HCT116 (cell line): ENCODE data around the gene HIP1. TPM values are rescaled to one million over a fixed set of nuclear protein-coding genes. Genes with fewer than 3 reads are reported as not detected.

Source experiments
- ATAC-seq: fragments of 200-7000 bp; cut with Tn5 transposase; 2 replicates; pipeline ENCODE4 v1.9.1; 2020; ENCODE audit warnings: mild to moderate bottlenecking, moderate library complexity
- BruUV-seq: library from RNA; stranded (reverse); fragments of 400-500 nt; replicated peaks from 2 replicates; lab custom pipeline; 2021; lab: Mats Ljungman, UMichigan
- CTCF ChIA-PET: fragments of 300-600 bp; sonication (Branson Sonifier 250); formaldehyde crosslinking; loops from one replicate; lab custom pipeline; 2021; ENCODE audit warnings: antibody characterized with exemption; lab: Charles Lee
- POLR2A ChIA-PET: fragments of 300-600, 350-600 bp; sonication (Branson Sonifier 250); formaldehyde crosslinking; loops from one replicate; lab custom pipeline; 2021; ENCODE audit warnings: antibody characterized with exemption; lab: Charles Lee
- RAD21 ChIA-PET, 2 experiments: fragments of 300-600 bp; sonication (Branson Sonifier 250); formaldehyde crosslinking; loops; one replicate each; lab custom pipeline; 2023; ENCODE audit warnings: low total read pairs in 2 of 2; ENCODE audit not compliant: uncharacterized antibody in 2 of 2, unreplicated experiment in 2 of 2, low non-redundant PET in 1 of 2; lab: Charles Lee
- DNase-seq: peaks from one replicate; pipeline ENCODE4 v3.0.0-alpha.2; 2010; ENCODE audit warnings: low read depth, low spot score
- H2AFZ ChIP-seq: fragments of 200-600 bp; shearing (Covaris generic), sonication (generic); 2 replicates; pipeline ENCODE4 v1.6.1; 2017; ENCODE audit warnings: low read depth, mixed run types, mixed read lengths, antibody characterized with exemption, low read length; ENCODE audit not compliant: poor library complexity, severe bottlenecking
- H3K27ac ChIP-seq: 2 replicates; pipeline ENCODE4 v1.5.1; 2012; ENCODE audit warnings: low read depth, low read length
- H3K27me3 ChIP-seq: fragments of 200-600 bp; sonication (generic); 2 replicates; pipeline ENCODE4 v1.6.1; 2016; ENCODE audit warnings: mixed run types, low read length, mixed read lengths; ENCODE audit not compliant: insufficient read depth
- H3K36me3 ChIP-seq, 2 experiments: fragments of 200-500 bp in 1 of 2; fragments of 200-600 bp in 1 of 2; sonication (Bioruptor generic) in 1 of 2; sonication (generic) in 1 of 2; 2 replicates each; pipeline versions ENCODE4 v1.5.1 to v1.6.1; 2014 to 2016; ENCODE audit warnings: low read length in 2 of 2, inconsistent platforms in 1 of 2, mixed read lengths in 1 of 2, mixed run types in 1 of 2; ENCODE audit not compliant: insufficient read depth in 2 of 2, control insufficient read depth in 1 of 2
- H3K4me1 ChIP-seq, 2 experiments: fragments of 200-600 bp in 1 of 2; sonication (generic) in 1 of 2; 2 replicates each; pipeline versions ENCODE4 v1.5.1 to v1.6.1; 2012 to 2017; ENCODE audit warnings: low read length in 2 of 2, inconsistent platforms in 1 of 2, mild to moderate bottlenecking in 1 of 2, mixed read lengths in 1 of 2, mixed run types in 1 of 2, moderate library complexity in 1 of 2; ENCODE audit not compliant: insufficient read depth in 2 of 2, control insufficient read depth in 1 of 2
- H3K4me2 ChIP-seq: fragments of 200-600 bp; sonication (generic); 2 replicates; pipeline ENCODE4 v1.6.1; 2017; ENCODE audit warnings: mixed run types, low read length, mixed read lengths
- H3K4me3 ChIP-seq, 2 experiments: fragments of 200-600 bp in 1 of 2; sonication (generic) in 1 of 2; replicated peaks in 1 of 2; 2 replicates each; pipeline ENCODE4 v1.5.1; 2011 to 2016; ENCODE audit warnings: low read length in 2 of 2, control low read depth in 1 of 2, low read depth in 1 of 2, mild to moderate bottlenecking in 1 of 2, mixed read lengths in 1 of 2, mixed run types in 1 of 2
- H3K79me2 ChIP-seq: fragments of 200-600 bp; sonication (generic); 2 replicates; pipeline ENCODE4 v1.6.1; 2017; ENCODE audit warnings: mild to moderate bottlenecking, mixed run types, low read length, moderate library complexity, mixed read lengths; ENCODE audit not compliant: insufficient read depth
- H3K9ac ChIP-seq: fragments of 200-600 bp; sonication (generic); 2 replicates; pipeline ENCODE4 v1.6.1; 2016; ENCODE audit warnings: low read length, mixed read lengths
- H3K9me2 ChIP-seq: fragments of 200-600 bp; sonication (generic), shearing (Covaris generic); 2 replicates; pipeline ENCODE4 v1.6.1; 2017; ENCODE audit warnings: mixed run types, mild to moderate bottlenecking, moderate library complexity; ENCODE audit not compliant: insufficient read depth
- H3K9me3 ChIP-seq, 2 experiments: fragments of 200-500 bp in 1 of 2; fragments of 200-600 bp in 1 of 2; sonication (Bioruptor generic) in 1 of 2; sonication (generic) in 1 of 2; 2 replicates each; pipeline ENCODE4 v1.6.1; 2014 to 2017; ENCODE audit warnings: low read length in 2 of 2, mixed read lengths in 2 of 2, inconsistent platforms in 1 of 2, low read depth in 1 of 2, mild to moderate bottlenecking in 1 of 2, mixed run types in 1 of 2, moderate library complexity in 1 of 2; ENCODE audit not compliant: control insufficient read depth in 1 of 2, insufficient read depth in 1 of 2
- H4K20me1 ChIP-seq: fragments of 200-600 bp; sonication (generic), shearing (Covaris generic); 2 replicates; pipeline ENCODE4 v1.6.1; 2017; ENCODE audit warnings: mixed run types, mild to moderate bottlenecking, moderate library complexity; ENCODE audit not compliant: insufficient read depth
- CEBPB ChIP-seq: IDR thresholded peaks from 2 replicates; pipeline ENCODE4 v1.6.1; 2012; ENCODE audit warnings: low read depth
- EGR1 ChIP-seq: IDR thresholded peaks from 2 replicates; pipeline ENCODE4 v1.6.1; 2012; ENCODE audit warnings: low read depth
- ELF1 ChIP-seq: IDR thresholded peaks from 2 replicates; pipeline ENCODE4 v1.6.1; 2012; ENCODE audit warnings: low read depth, borderline replicate concordance
- EZH2 ChIP-seq: fragments of 200-600 bp; sonication (generic); IDR thresholded peaks from 2 replicates; pipeline ENCODE4 v1.6.1; 2017; ENCODE audit warnings: antibody characterized with exemption, mixed run types
- EZH2phosphoT487 ChIP-seq: fragments of 200-600 bp; IDR thresholded peaks from 2 replicates; pipeline ENCODE4 v1.6.1; 2018; ENCODE audit warnings: antibody characterized with exemption, borderline replicate concordance
- JUND ChIP-seq: IDR thresholded peaks from 2 replicates; pipeline ENCODE4 v1.6.1; 2012
- POLR2A ChIP-seq: IDR thresholded peaks from 2 replicates; pipeline ENCODE4 v1.7.0; 2011; ENCODE audit warnings: borderline replicate concordance; ENCODE audit not compliant: insufficient read depth, insufficient read length; ENCODE audit errors: extremely low read depth
- POLR2AphosphoS5 ChIP-seq: IDR thresholded peaks from 2 replicates; pipeline ENCODE4 v1.6.1; 2011; ENCODE audit warnings: mild to moderate bottlenecking, low read depth, low read length, moderate library complexity
- RAD21 ChIP-seq: IDR thresholded peaks from 2 replicates; pipeline ENCODE4 v1.6.1; 2012; ENCODE audit warnings: low read depth, mild to moderate bottlenecking
- SIN3A ChIP-seq: IDR thresholded peaks from 2 replicates; pipeline ENCODE4 v1.6.1; 2012; ENCODE audit warnings: low read depth
- SRF ChIP-seq: IDR thresholded peaks from 2 replicates; pipeline ENCODE4 v1.6.1; 2012; ENCODE audit warnings: low read depth
- TCF7L2 ChIP-seq: IDR thresholded peaks from 2 replicates; pipeline ENCODE4 v1.7.0; 2011; ENCODE audit warnings: borderline replicate concordance, inconsistent platforms; ENCODE audit not compliant: insufficient read depth, insufficient read length; ENCODE audit errors: extremely low read depth
- ZNF274 ChIP-seq: fragments of 200-500 bp; sonication (Bioruptor generic); IDR thresholded peaks from 2 replicates; pipeline ENCODE4 v1.6.1; 2014; ENCODE audit warnings: mild to moderate bottlenecking, low read depth, low read length, inconsistent platforms
- intact Hi-C: fragments of 100-400 bp; cut with micrococcal nuclease; formaldehyde crosslinking; loops from 2 replicates; pipeline ENCODE4 v1.10.0; 2022
- total RNA-seq: library from RNA; stranded (reverse); gene quantifications from one replicate; pipeline ENCODE4 v1.2.1, GENCODE V29; 2021; ENCODE audit not compliant: unreplicated experiment
- TF ChIP-seq, protein P1 (sequence below): IDR thresholded peaks from 2 replicates; pipeline ENCODE4 v1.6.1; 2011; ENCODE audit warnings: mild to moderate bottlenecking, low read length, moderate library complexity; ENCODE audit not compliant: insufficient replicate concordance; ENCODE audit errors: extremely low read depth
- TF ChIP-seq, protein P2 (sequence below): IDR thresholded peaks from 2 replicates; pipeline ENCODE4 v1.6.1; 2012

HIP1 gene
- total RNA-seq, 1 experiment from 2014 or later, result 22.1 TPM

DNA sequence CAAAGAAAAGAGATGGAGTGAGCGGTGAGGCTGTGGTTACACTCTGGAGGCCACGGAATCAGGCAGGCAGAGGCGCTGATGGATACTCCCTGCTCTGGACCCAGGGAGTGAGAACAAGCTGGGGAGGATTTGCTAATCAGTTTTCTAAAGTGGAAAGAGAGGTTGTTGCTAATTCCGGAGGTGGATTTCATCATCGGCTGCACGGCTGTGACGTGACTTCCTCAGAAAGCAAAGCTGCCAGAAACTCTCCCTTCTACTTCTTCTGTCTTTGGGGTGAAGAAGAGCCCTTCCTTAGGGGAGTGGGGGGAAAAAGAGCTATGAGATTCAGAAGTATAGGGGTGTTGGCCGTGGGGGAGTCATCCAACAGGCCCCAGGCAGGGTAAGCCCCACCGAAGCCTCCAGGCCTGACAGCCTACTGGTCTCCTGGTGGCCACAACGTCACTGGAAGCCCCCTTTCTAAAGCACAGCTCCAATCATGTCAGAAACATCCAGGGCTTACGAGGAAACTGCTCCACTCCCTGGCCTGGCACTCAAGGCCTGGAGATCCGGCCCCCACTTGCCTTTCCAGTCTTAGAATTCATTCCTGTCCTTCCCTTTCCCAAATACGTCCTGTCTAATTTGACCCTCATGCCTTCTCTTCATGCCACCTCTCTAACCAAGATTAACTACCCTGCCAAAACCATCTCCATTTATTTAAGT, 114.5 kb downstream of the HIP1 start:
- ChIA-PET RAD21 (no interaction called here), POLR2A (interaction anchor here (0.6 kb wide), 1 partner anchor 175 kb away, joined by 3 read pairs; no protein-coding TSS in a partner anchor), CTCF (no interaction called here)
- H3K4me2 ChIP-seq, result no peak overlapping the region
- no peak overlapping the region for H3K4me3 ChIP-seq
- H3K4me1 ChIP-seq, result no peaks in the 10 kb centered on the region
- TF ChIP-seq EGR1 (no peak), RAD21 (no peak), CEBPB (0 out of 2 replicates have a peak, but pooled peaks have one; percentile 23)
- no peaks in the 10 kb centered on the region for H3K36me3 ChIP-seq
- no peak for DNase-seq
- intact Hi-C loops, result no loop called here
- no peak overlapping the region for H2AFZ ChIP-seq
- H4K20me1 ChIP-seq, result no peaks in the 10 kb centered on the region
- peaks cover 0 to 7% of the 10 kb centered on the region in 2 experiments; a peak in 1 of 4 replicates for H3K9me3 ChIP-seq
- no TSS peak for BruUV-seq
- H3K79me2 ChIP-seq, result no peaks in the 10 kb centered on the region
- no peaks in the 10 kb centered on the region for H3K9me2 ChIP-seq
- H3K27me3 ChIP-seq, result no peaks in the 10 kb centered on the region
- no peak overlapping the region for H3K9ac ChIP-seq
- no peak overlapping the region for H3K27ac ChIP-seq
- no peak for ATAC-seq

DNA sequence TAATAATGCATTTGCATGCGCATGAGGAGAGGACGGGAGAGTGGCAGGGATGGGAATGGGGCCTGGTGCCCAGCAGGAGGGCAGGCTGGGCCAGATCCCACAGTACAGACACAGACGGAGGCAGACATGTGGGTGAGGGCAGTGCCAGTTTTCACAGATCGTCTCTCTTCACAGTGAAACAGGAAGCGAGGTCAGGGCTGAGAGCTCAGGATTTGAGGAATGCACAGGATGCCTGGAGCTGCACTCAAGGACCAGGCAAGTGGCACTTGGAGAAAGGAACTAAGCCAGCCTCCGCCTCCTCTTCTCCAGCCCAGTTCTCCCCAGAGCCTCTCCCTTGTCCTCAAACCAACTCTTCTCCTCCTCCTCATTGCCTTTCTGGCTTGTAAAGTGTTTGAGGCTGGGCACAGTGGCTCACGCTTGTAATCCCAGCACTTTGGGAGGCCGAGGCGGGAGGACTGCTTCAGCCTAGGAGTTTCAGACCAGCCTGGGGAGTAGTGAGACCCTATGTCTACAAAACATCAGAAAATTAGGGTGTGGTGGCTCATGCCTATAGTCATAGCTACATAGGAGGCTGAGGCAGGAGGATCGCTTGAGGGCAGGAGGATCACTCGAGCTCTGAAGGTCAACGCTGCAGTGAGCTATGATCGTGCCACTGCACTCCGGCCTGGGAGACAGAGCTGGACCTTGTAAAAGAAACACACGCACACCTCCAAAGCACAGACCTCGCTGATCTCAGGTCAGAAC, 115.2 kb downstream of the HIP1 start:
- no peaks in the 10 kb centered on the region for H3K27me3 ChIP-seq
- no peak overlapping the region for H2AFZ ChIP-seq
- ATAC-seq (no peak), DNase-seq (no peak)
- no peaks in the 10 kb centered on the region for H3K9me2 ChIP-seq
- peaks cover 0 to 7% of the 10 kb centered on the region in 2 experiments; a peak in 1 of 4 replicates for H3K9me3 ChIP-seq
- ChIA-PET RAD21 (no interaction called here), POLR2A (interaction anchor here (0.6 kb wide), 1 partner anchor 176 kb away, joined by 3 read pairs; no protein-coding TSS in a partner anchor), CTCF (no interaction called here)
- intact Hi-C loops, result no loop called here
- H3K27ac ChIP-seq, result no peak overlapping the region
- H3K4me2 ChIP-seq, result no peak overlapping the region
- no peaks in the 10 kb centered on the region for H4K20me1 ChIP-seq
- H3K36me3 ChIP-seq, result no peaks in the 10 kb centered on the region
- H3K4me3 ChIP-seq, result no peak overlapping the region
- no peaks in the 10 kb centered on the region for H3K79me2 ChIP-seq
- no peak overlapping the region for H3K9ac ChIP-seq
- no peaks in the 10 kb centered on the region for H3K4me1 ChIP-seq
- BruUV-seq, result no TSS peak
- no peak for TF ChIP-seq EGR1
- TF ChIP-seq TCF7L2, result no peak
- no peak for TF ChIP-seq SRF
- TF ChIP-seq JUND, result no peak
- no peak for TF ChIP-seq POLR2AphosphoS5
- TF ChIP-seq RAD21, result no peak
- TF ChIP-seq, protein P1, sequence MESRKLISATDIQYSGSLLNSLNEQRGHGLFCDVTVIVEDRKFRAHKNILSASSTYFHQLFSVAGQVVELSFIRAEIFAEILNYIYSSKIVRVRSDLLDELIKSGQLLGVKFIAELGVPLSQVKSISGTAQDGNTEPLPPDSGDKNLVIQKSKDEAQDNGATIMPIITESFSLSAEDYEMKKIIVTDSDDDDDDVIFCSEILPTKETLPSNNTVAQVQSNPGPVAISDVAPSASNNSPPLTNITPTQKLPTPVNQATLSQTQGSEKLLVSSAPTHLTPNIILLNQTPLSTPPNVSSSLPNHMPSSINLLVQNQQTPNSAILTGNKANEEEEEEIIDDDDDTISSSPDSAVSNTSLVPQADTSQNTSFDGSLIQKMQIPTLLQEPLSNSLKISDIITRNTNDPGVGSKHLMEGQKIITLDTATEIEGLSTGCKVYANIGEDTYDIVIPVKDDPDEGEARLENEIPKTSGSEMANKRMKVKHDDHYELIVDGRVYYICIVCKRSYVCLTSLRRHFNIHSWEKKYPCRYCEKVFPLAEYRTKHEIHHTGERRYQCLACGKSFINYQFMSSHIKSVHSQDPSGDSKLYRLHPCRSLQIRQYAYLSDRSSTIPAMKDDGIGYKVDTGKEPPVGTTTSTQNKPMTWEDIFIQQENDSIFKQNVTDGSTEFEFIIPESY, result no peak
- TF ChIP-seq EZH2, result no peak
- TF ChIP-seq SIN3A, result no peak
- TF ChIP-seq ELF1, result no peak
- TF ChIP-seq EZH2phosphoT487, result no peak
- TF ChIP-seq POLR2A, result no peak
- no peak for TF ChIP-seq ZNF274
- TF ChIP-seq, protein P2, sequence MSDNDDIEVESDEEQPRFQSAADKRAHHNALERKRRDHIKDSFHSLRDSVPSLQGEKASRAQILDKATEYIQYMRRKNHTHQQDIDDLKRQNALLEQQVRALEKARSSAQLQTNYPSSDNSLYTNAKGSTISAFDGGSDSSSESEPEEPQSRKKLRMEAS, result no peak
